SK-N-SH (cell line): ENCODE results near the gene RPL10. TPM values are rescaled to one million over a fixed set of nuclear protein-coding genes. Genes with fewer than 3 reads are reported as not detected.
A peak's percentile ranks its signal among the peaks of the same experiment; 100 is the strongest.

ENCODE experiments used
- CTCF ChIA-PET: fragments of 300-600, 350-600 bp; formaldehyde crosslinking; extraction: SDS; loops from one replicate; lab custom pipeline; 2021; lab: Yijun Ruan, JAX
- POLR2A ChIA-PET: fragments of 350-600 bp; sonication (Branson Sonifier 250); formaldehyde crosslinking; extraction: SDS; loops from one replicate; lab custom pipeline; 2020; ENCODE audit warnings: antibody characterized with exemption, inconsistent platforms; lab: Yijun Ruan, JAX
- DNase-seq: peaks from one replicate; pipeline ENCODE4 v3.0.0; 2012
- H2AFZ ChIP-seq: fragments of 200-600 bp; sonication (generic); 2 replicates; pipeline ENCODE4 v1.8.1; 2016; ENCODE audit warnings: antibody characterized with exemption, mild to moderate bottlenecking, low read depth
- H3F3A ChIP-seq: fragments of 200-600 bp; sonication (generic); replicated peaks from 2 replicates; pipeline ENCODE3; 2016; ENCODE audit warnings: antibody characterized with exemption, mild to moderate bottlenecking; ENCODE audit not compliant: insufficient read depth
- H3K27ac ChIP-seq, 2 experiments: fragments of 200-500 bp in 1 of 2; fragments of 200-600 bp in 1 of 2; sonication (Bioruptor generic) in 1 of 2; sonication (generic), shearing (Covaris generic) in 1 of 2; 2 replicates each; pipeline versions ENCODE4 v1.5.1 to v1.6.1; 2014 to 2016; ENCODE audit warnings: low read depth in 2 of 2, inconsistent platforms in 1 of 2, low read length in 1 of 2, mild to moderate bottlenecking in 1 of 2, mixed read lengths in 1 of 2
- H3K27me3 ChIP-seq: fragments of 200-600 bp; sonication (generic), shearing (Covaris generic); 2 replicates; pipeline ENCODE4 v1.6.1; 2016; ENCODE audit warnings: mixed run types; ENCODE audit not compliant: insufficient read depth
- H3K36me3 ChIP-seq, 2 experiments: fragments of 200-500 bp in 1 of 2; fragments of 200-600 bp in 1 of 2; sonication (Bioruptor generic) in 1 of 2; sonication (generic) in 1 of 2; replicated peaks in 1 of 2; 2 replicates each; pipeline versions ENCODE3 to v1.5.1; 2014 to 2016; ENCODE audit warnings: low read length in 1 of 2, mild to moderate bottlenecking in 1 of 2; ENCODE audit not compliant: insufficient read depth in 2 of 2, control insufficient read depth in 1 of 2
- H3K4me1 ChIP-seq, 2 experiments: fragments of 200-500 bp in 1 of 2; fragments of 200-600 bp in 1 of 2; sonication (Bioruptor generic) in 1 of 2; sonication (generic), shearing (Covaris generic) in 1 of 2; 2 replicates each; pipeline versions ENCODE4 v1.5.1 to v1.6.1; 2014 to 2016; ENCODE audit warnings: low read depth in 1 of 2, low read length in 1 of 2, mixed run types in 1 of 2; ENCODE audit not compliant: insufficient read depth in 2 of 2, control insufficient read depth in 1 of 2
- H3K4me2 ChIP-seq: fragments of 200-600 bp; sonication (generic), shearing (Covaris generic); 2 replicates; pipeline ENCODE4 v1.6.1; 2017; ENCODE audit warnings: mixed run types
- H3K4me3 ChIP-seq, 2 experiments: fragments of 200-500 bp in 1 of 2; fragments of 200-600 bp in 1 of 2; sonication (Bioruptor generic) in 1 of 2; sonication (generic), shearing (Covaris generic) in 1 of 2; 2 replicates each; pipeline versions ENCODE4 v1.5.1 to v1.8.1; 2014 to 2016; ENCODE audit warnings: low read depth in 2 of 2, inconsistent platforms in 1 of 2, low read length in 1 of 2, mild to moderate bottlenecking in 1 of 2, mixed read lengths in 1 of 2, moderate library complexity in 1 of 2
- H3K79me2 ChIP-seq: fragments of 200-600 bp; sonication (generic); 2 replicates; pipeline ENCODE4 v1.8.1; 2017; ENCODE audit warnings: mild to moderate bottlenecking; ENCODE audit not compliant: insufficient read depth
- H3K9ac ChIP-seq: fragments of 200-600 bp; sonication (generic); 2 replicates; pipeline ENCODE4 v1.6.1; 2017; ENCODE audit warnings: mixed run types
- H3K9me2 ChIP-seq: fragments of 200-600 bp; sonication (generic); 2 replicates; pipeline ENCODE4 v1.6.1; 2017; ENCODE audit warnings: mixed run types
- H3K9me3 ChIP-seq: fragments of 200-600 bp; sonication (generic); 2 replicates; pipeline ENCODE4 v1.6.1; 2017; ENCODE audit warnings: mixed run types, mild to moderate bottlenecking, moderate library complexity
- H4K20me1 ChIP-seq: fragments of 200-600 bp; sonication (generic); 2 replicates; pipeline ENCODE4 v1.6.1; 2017; ENCODE audit warnings: mild to moderate bottlenecking, mixed run types; ENCODE audit not compliant: insufficient read depth
- FOSL2 ChIP-seq: IDR thresholded peaks from 2 replicates; pipeline ENCODE4 v1.4.0; 2012; ENCODE audit warnings: low read depth, mild to moderate bottlenecking, moderate library complexity, borderline replicate concordance
- FOXM1 ChIP-seq: IDR thresholded peaks from 2 replicates; pipeline ENCODE4 v1.4.0; 2012; ENCODE audit warnings: low read depth, mild to moderate bottlenecking
- NFIC ChIP-seq: IDR thresholded peaks from 2 replicates; pipeline ENCODE4 v1.4.0; 2012; ENCODE audit warnings: borderline replicate concordance
- RXRA ChIP-seq: IDR thresholded peaks from 2 replicates; pipeline ENCODE4 v1.4.0; 2012; ENCODE audit warnings: low read depth, mild to moderate bottlenecking, borderline replicate concordance
- TAF1 ChIP-seq: IDR thresholded peaks from 2 replicates; pipeline ENCODE4 v1.6.1; 2012; ENCODE audit warnings: low read depth, mild to moderate bottlenecking, low read length, moderate library complexity, borderline replicate concordance
- TEAD4 ChIP-seq: IDR thresholded peaks from 2 replicates; pipeline ENCODE4 v1.4.0; 2012; ENCODE audit warnings: mild to moderate bottlenecking, borderline replicate concordance; ENCODE audit not compliant: insufficient read depth
- WGBS: methylation state at CpG from one replicate; pipeline ENCODE4 v1.1.6; 2017; ENCODE audit warnings: low lambda C conversion rate; 5-methylcytosine and 5-hydroxymethylcytosine counted together
- polyA plus RNA-seq, 3 experiments: library from polyadenylated mRNA; depleted of rRNA; stranded (reverse); fragments of >200 nt; gene quantifications; 2 replicates each; pipeline ENCODE4 v1.2.3, GENCODE V29; 2012
- TF ChIP-seq, protein P1 (sequence below): IDR thresholded peaks from 2 replicates; pipeline ENCODE4 v1.6.1; 2012; ENCODE audit warnings: mild to moderate bottlenecking, low read depth, low read length, moderate library complexity
- TF ChIP-seq, protein P2 (sequence below): fragments of 150-350 bp; IDR thresholded peaks from 2 replicates; pipeline ENCODE4 v1.6.1; 2017; ENCODE audit warnings: antibody characterized with exemption, low read length, low read depth, borderline replicate concordance
- TF ChIP-seq, protein P3 (sequence below): IDR thresholded peaks from 2 replicates; pipeline ENCODE4 v1.4.0; 2012; ENCODE audit warnings: low read depth, borderline replicate concordance
- TF ChIP-seq, protein P4 (sequence below): fragments of 150-350 bp; IDR thresholded peaks from 2 replicates; pipeline ENCODE4 v1.6.1; 2016; ENCODE audit warnings: mild to moderate bottlenecking, low read depth, low read length

Gene RPL10
- polyA plus RNA-seq, 1 of the 3 experiments (the other 2 are of a cell fraction): 4,562 TPM

DNA sequence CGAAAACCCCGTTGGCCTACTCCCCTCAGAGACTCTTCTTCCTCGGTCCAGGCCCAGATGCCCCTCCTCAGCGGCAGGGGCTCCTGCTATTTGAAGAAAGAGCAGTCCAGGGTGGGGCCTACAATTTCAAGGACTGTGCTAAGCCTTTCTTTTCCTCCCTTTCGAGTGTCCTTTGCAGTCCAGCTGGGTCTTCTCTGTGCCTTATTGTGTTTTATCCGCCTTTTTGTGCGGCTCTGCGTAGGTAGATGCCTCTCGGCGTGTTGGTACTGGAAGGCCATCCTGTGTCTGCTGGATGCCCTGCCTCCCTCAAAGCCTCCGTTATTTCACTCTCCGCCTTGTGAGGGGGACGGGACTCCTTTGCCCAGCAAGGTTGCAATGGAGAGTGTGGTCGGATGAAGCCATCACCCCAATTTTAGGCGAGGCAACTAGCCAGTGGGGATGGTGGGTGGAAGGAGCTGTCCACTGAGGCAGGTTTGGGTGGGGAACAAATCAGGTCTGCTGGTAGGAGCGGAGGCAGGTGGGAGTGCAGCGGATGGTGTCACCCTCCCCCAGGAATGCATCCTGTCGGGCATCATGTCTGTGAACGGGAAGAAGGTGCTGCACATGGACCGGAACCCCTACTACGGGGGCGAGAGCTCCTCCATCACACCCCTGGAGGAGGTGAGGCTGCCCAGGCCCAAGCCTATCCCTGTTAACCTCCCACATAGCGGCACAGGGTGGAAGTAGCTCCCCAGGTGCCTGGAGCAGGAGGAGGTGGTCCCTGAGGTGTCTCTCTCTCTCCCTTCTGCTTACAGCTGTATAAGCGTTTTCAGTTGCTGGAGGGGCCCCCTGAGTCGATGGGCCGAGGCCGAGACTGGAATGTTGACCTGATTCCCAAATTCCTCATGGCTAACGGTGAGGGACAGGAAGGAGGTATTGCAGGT lies 40.1 kb downstream of the RPL10 start:
- WGBS: 33% methylated on average over 25 of the region's 28 CpGs

More for the DNA sequence above, 40.1 kb downstream of the RPL10 start:
- no peak for DNase-seq
- no peak for TF ChIP-seq TEAD4
- TF ChIP-seq, protein P1, sequence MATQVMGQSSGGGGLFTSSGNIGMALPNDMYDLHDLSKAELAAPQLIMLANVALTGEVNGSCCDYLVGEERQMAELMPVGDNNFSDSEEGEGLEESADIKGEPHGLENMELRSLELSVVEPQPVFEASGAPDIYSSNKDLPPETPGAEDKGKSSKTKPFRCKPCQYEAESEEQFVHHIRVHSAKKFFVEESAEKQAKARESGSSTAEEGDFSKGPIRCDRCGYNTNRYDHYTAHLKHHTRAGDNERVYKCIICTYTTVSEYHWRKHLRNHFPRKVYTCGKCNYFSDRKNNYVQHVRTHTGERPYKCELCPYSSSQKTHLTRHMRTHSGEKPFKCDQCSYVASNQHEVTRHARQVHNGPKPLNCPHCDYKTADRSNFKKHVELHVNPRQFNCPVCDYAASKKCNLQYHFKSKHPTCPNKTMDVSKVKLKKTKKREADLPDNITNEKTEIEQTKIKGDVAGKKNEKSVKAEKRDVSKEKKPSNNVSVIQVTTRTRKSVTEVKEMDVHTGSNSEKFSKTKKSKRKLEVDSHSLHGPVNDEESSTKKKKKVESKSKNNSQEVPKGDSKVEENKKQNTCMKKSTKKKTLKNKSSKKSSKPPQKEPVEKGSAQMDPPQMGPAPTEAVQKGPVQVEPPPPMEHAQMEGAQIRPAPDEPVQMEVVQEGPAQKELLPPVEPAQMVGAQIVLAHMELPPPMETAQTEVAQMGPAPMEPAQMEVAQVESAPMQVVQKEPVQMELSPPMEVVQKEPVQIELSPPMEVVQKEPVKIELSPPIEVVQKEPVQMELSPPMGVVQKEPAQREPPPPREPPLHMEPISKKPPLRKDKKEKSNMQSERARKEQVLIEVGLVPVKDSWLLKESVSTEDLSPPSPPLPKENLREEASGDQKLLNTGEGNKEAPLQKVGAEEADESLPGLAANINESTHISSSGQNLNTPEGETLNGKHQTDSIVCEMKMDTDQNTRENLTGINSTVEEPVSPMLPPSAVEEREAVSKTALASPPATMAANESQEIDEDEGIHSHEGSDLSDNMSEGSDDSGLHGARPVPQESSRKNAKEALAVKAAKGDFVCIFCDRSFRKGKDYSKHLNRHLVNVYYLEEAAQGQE: no peak
- no peak for TF ChIP-seq NFIC
- TF ChIP-seq FOSL2: no peak
- no peak for TF ChIP-seq RXRA
- TF ChIP-seq, protein P2, sequence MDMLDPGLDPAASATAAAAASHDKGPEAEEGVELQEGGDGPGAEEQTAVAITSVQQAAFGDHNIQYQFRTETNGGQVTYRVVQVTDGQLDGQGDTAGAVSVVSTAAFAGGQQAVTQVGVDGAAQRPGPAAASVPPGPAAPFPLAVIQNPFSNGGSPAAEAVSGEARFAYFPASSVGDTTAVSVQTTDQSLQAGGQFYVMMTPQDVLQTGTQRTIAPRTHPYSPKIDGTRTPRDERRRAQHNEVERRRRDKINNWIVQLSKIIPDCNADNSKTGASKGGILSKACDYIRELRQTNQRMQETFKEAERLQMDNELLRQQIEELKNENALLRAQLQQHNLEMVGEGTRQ: no peak
- TF ChIP-seq, protein P3, sequence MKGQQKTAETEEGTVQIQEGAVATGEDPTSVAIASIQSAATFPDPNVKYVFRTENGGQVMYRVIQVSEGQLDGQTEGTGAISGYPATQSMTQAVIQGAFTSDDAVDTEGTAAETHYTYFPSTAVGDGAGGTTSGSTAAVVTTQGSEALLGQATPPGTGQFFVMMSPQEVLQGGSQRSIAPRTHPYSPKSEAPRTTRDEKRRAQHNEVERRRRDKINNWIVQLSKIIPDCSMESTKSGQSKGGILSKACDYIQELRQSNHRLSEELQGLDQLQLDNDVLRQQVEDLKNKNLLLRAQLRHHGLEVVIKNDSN: no peak
- TF ChIP-seq TAF1: no peak
- no peak for TF ChIP-seq FOXM1
- TF ChIP-seq, protein P4, sequence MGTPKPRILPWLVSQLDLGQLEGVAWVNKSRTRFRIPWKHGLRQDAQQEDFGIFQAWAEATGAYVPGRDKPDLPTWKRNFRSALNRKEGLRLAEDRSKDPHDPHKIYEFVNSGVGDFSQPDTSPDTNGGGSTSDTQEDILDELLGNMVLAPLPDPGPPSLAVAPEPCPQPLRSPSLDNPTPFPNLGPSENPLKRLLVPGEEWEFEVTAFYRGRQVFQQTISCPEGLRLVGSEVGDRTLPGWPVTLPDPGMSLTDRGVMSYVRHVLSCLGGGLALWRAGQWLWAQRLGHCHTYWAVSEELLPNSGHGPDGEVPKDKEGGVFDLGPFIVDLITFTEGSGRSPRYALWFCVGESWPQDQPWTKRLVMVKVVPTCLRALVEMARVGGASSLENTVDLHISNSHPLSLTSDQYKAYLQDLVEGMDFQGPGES: no peak
- no peaks in the 10 kb centered on the region for H3K9me2 ChIP-seq
- no peaks in the 10 kb centered on the region for H3K9me3 ChIP-seq
- peak overlapping the region in 1 of 2 experiments; percentile 43; a peak in 2 of 4 replicates for H3K27ac ChIP-seq
- H3K27me3 ChIP-seq: no peaks in the 10 kb centered on the region; the same call in 1 of the 2 replicates
- peaks cover 0 to 16% of the 10 kb centered on the region in 2 experiments; a peak in 1 of 4 replicates for H3K4me1 ChIP-seq
- H4K20me1 ChIP-seq: peaks cover 27% of the 10 kb centered on the region; the same call in 1 of the 2 replicates
- H3F3A ChIP-seq: peaks cover 1% of the 10 kb centered on the region
- H3K9ac ChIP-seq: peak overlapping the region; percentile 65; the same call in 1 of the 2 replicates
- POLR2A ChIA-PET: interaction anchor here (1.3 kb wide), 1 partner anchor 19 kb away, joined by 3 read pairs; no protein-coding TSS in a partner anchor
- H3K36me3 ChIP-seq: peaks cover 0 to 25% of the 10 kb centered on the region in 2 experiments
- H2AFZ ChIP-seq: no peak overlapping the region
- peak overlapping the region; percentile 62 for H3K4me2 ChIP-seq
- H3K79me2 ChIP-seq: peaks cover 36% of the 10 kb centered on the region
- peak overlapping the region; percentile 64 to 69 for H3K4me3 ChIP-seq
- CTCF ChIA-PET: interaction anchor here (1.7 kb wide), 1 partner anchor 40 kb away, joined by 7 read pairs; the partner anchor contains the start of gene RPL10
